CD4-positive, alpha-beta T cell treated with Interleukin-2 at 100 ng/mL for 4 hours (primary cell): ENCODE measurements around the gene PCDHGA10.
"Not testable (repeated sequence)": the region's sequence is repeated elsewhere in the genome, so short reads cannot be mapped to it uniquely, and the experiment has no call there.

Experiments used
- DNase-seq: peaks from one replicate; pipeline ENCODE4 v3.0.0-alpha.2; 2020; ENCODE audit warnings: low spot score

Gene PCDHGA10

DNA sequence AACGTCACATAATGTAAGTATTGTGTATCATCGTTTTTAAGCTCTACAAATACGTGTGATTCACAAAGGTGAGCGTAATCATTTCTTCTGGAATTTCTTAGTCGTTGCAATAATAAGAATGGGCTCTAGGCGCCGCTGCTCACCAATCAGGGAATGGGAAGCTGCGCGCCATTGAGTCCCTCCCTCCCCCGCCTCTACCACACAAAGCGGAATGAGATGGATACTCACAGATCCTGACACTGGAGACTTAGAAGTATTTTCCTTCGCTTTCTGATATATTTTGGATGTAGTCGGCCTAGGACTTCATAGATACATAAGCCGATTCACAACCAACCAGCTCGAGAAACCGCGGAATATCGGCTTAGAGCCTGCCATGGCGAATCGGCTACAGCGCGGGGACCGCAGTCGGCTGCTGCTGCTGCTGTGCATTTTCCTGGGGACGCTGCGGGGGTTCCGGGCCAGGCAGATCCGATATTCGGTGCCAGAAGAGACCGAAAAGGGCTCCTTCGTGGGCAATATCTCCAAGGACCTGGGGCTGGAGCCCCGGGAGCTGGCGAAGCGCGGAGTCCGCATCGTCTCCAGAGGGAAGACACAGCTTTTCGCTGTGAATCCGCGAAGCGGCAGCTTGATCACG is 8.2 kb downstream of the PCDHGA10 start, which contains the start of gene PCDHGA11:
TSS of gene PCDHGA11 (plus strand) at position 197 of the 634 bp plus-strand sequence. CDS start at position 374, 177 bp downstream.
- peak; percentile 44 for DNase-seq

DNA sequence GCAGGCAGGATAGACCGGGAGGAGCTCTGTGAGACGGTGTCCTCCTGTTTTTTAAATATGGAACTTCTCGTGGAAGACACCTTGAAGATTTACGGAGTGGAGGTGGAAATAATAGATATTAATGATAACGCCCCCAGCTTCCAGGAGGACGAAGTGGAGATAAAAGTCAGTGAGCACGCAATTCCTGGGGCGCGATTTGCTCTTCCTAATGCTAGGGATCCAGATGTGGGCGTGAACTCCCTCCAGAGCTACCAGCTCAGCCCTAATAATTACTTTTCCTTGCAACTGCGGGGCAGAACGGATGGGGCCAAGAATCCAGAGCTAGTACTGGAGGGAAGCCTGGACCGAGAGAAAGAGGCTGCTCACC is 8.7 kb downstream of the PCDHGA10 start:
- no peak for DNase-seq

DNA sequence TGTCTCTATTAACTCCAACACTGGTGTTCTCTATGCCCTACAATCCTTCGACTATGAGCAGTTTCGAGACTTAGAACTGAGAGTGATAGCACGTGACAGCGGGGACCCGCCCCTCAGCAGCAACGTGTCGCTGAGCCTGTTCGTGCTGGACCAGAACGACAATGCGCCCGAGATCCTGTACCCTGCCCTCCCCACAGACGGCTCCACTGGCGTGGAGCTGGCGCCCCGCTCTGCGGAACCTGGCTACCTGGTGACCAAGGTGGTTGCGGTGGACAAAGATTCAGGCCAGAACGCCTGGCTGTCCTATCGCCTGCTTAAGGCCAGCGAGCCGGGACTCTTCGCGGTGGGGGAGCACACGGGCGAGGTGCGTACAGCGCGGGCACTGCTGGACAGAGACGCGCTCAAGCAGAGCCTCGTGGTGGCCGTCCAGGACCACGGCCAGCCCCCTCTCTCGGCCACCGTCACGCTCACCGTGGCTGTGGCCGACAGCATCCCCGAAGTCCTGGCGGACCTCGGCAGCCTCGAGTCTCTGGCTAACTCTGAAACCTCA is 10.0 kb downstream of the PCDHGA10 start:
- DNase-seq: no peak

DNA sequence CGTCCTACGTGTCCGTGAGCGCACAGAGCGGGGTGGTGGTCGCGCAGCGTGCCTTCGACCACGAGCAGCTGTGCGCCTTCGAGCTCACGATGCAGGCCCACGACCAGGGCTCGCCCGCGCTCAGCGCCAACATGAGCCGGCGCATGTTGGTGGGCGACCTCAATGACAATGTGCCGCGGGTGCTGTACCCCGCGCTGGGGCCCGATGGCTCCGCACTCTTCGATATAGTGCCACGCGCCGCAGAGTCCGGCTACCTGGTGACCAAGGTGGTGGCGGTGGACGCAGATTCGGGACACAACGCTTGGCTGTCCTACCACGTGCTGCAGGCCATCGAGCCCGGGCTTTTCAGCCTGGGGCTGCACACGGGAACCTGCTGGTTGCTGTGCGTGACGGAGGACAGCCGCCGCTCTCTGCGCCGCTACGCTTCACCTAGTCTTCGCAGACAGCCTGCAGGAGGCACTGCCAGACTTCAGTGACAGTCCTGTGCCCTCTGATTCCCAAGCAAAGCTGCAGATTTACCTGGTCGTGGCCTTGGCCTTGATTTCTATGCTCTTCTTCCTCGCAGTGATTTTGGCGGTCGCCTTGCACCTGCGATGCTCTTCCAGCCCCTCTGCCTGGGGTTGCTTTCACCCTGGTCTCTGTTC is 15.1 kb downstream of the PCDHGA10 start:
- no peak for DNase-seq

DNA sequence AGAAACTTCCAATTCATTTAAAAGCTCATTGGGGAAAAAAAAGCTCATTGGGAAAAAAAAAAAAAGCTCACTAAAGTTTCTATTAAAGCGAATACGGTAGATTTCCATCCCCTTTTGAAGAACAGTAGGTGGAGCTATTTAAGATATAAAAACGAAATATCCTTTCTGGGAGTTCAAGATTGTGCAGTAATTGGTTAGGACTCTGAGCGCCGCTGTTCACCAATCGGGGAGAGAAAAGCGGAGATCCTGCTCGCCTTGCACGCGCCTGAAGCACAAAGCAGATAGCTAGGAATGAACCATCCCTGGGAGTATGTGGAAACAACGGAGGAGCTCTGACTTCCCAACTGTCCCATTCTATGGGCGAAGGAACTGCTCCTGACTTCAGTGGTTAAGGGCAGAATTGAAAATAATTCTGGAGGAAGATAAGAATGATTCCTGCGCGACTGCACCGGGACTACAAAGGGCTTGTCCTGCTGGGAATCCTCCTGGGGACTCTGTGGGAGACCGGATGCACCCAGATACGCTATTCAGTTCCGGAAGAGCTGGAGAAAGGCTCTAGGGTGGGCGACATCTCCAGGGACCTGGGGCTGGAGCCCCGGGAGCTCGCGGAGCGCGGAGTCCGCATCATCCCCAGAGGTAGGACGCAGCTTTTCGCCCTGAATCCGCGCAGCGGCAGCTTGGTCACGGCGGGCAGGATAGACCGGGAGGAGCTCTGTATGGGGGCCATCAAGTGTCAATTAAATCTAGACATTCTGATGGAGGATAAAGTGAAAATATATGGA is 17.7 kb downstream of the PCDHGA10 start, which contains the start of gene PCDHGA12:
TSS of gene PCDHGA12 (plus strand) at position 176 of the 782 bp plus-strand sequence. CDS start at position 429, 253 bp downstream.
- peak; percentile 14 for DNase-seq

DNA sequence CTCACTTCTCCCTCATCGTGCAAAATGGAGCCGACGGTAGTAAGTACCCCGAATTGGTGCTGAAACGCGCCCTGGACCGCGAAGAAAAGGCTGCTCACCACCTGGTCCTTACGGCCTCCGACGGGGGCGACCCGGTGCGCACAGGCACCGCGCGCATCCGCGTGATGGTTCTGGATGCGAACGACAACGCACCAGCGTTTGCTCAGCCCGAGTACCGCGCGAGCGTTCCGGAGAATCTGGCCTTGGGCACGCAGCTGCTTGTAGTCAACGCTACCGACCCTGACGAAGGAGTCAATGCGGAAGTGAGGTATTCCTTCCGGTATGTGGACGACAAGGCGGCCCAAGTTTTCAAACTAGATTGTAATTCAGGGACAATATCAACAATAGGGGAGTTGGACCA is 18.5 kb downstream of the PCDHGA10 start:
- no peak for DNase-seq

DNA sequence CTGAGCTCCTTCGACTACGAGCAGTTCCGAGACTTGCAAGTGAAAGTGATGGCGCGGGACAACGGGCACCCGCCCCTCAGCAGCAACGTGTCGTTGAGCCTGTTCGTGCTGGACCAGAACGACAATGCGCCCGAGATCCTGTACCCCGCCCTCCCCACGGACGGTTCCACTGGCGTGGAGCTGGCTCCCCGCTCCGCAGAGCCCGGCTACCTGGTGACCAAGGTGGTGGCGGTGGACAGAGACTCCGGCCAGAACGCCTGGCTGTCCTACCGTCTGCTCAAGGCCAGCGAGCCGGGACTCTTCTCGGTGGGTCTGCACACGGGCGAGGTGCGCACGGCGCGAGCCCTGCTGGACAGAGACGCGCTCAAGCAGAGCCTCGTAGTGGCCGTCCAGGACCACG is 19.5 kb downstream of the PCDHGA10 start:
- DNase-seq: not testable (repeated sequence)

DNA sequence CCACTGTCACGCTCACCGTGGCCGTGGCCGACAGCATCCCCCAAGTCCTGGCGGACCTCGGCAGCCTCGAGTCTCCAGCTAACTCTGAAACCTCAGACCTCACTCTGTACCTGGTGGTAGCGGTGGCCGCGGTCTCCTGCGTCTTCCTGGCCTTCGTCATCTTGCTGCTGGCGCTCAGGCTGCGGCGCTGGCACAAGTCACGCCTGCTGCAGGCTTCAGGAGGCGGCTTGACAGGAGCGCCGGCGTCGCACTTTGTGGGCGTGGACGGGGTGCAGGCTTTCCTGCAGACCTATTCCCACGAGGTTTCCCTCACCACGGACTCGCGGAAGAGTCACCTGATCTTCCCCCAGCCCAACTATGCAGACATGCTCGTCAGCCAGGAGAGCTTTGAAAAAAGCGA is 19.9 kb downstream of the PCDHGA10 start:
- not testable (repeated sequence) for DNase-seq

DNA sequence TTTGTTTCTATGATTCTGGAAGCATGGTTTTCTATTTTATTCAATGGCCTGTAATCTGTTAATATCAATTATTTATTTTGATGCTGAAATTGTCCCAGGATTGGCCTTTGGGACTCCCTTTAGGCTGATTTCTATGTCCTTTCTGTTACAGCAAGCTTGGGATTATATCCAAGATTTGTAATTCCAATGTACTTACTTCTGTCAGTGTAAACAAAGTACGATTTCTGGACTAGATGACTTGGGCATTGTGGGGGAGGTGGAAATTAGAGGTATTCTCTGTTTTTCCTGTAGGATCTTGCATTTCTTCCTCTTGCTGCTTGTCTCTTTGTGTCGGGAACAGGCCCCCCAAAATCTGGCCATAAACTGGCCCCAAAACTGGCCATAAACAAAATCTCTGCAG is 21.2 kb downstream of the PCDHGA10 start:
- DNase-seq: no peak

DNA sequence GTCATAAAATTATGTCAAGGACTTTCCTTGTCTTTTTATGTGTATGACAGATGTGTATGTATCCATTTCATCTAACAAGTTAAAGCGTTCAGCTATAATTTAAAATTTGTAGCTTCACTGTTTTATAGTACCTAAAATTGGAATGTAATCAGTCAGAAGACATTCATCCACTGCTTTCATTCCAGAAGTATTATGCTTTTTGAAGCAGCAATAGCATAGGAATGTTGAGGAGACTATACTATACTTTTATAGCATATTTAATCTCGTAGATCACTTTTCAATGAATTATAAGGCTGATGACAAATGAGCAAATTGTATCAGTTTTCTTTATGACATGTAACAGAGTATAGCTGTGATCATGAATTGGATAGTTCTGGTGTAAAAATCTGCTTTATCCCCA is 24.4 kb downstream of the PCDHGA10 start:
- no peak for DNase-seq

DNA sequence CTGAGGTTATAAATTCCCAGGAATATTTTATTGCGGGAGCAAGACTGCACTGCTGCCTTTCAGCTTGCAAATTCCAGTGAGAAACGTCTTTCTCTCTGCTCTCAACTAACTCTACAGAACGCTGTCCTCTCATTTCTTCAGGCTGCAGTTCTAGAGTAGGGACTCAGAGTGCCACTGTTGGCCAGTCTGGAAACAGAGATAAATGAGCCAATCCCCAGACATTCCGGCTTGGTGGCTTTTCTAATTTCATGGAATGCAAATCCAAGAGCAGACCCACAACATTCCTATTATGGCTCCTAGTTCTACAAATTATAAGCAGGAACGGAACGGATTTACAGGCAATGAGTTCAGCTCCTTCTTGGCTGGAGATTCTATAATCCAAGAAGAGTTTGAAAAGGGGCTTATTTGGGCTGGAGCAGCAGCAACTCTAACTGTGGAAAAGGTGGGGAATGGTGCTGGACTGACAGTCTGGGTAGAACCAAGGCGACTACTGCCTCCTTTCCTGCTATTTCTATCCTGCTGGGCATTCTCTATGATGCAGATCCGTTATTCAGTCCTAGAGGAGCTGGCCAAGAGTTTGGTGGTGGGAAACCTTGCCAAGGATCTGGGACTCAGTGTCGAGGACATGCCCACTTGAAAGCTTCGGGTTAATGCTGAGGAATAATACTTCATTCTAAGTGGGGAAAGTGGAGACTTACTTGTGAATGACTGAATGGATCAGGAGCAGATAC is 26.8 kb downstream of the PCDHGA10 start:
- no peak for DNase-seq

DNA sequence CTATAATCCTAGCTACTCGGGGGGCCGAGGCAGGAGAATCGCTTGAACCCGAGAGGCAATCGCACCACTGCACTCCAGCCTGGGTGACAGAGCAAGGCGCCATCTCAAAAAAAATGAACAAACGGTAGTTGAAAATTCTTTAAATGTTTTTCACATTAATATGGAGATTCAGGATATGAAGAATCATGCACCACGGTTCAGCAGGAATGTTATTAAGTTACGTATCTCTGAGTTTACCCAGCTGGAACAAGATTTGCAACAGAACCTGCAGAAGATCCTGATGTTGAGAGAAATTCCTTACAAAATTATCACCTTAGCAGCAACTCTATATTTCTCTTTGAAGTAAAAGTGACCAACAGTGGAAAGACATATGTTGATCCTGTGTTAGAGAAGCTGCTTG is 27.6 kb downstream of the PCDHGA10 start:
- no peak for DNase-seq

DNA sequence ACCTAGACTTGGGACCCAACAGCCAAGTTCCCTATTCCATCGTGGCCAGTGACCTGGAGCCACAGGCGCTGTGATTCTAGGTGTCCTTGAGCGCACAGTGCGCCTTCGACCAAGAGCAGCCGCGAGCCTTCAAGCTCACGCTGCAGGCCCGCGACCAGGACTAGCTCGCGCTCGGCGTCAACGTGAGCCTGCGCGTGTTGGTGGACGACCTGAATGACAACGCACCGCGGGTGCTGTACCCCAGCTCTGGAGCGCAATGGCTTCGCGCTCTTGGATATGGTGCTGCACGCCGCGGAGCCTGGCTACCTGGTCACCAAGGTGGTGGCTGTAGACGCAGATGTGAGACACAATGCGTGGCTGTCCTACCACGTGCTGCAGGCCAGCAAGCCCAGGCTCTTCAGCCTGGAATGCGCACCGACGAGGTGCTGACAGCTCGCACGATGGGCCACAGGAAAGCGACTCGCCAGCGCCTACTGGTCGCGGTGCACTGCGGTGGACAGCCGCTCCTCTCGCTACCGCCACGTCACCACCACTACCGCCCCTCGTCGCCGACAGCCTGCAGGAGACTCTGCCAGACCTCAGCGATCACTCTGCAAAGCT is 28.9 kb downstream of the PCDHGA10 start:
- no peak for DNase-seq

DNA sequence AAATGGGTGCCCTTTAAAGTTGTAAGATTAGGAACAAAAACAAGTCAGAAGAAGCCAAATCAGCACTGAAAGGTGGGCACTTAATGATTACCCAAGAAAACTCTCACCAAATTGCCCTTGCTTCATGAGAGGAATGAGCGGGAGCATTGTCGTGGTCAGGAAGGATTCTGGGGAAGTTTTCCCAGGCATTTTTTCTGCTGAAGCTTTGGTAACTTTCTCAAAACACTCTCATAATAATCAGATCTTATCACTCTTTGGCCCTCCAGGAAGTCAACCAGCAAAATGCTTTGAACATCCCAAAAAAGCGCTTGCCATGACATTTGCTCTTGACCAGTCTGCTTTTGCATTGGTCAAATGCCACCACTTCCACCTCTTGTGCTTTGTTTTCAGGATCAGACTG is 52.6 kb downstream of the PCDHGA10 start:
- DNase-seq: no peak
